Aorta (tissue), 5 donors: ENCODE data around the gene PRAMEF14. TPM values are rescaled to one million over a fixed set of nuclear protein-coding genes. Genes with fewer than 3 reads are reported as not detected.
"Not testable (repeated sequence)": the region's sequence is repeated elsewhere in the genome, so short reads cannot be mapped to it uniquely, and the experiment has no call there.

Experiments
- ATAC-seq: fragments of 200-7000 bp; cut with Tn5 transposase; one replicate; pipeline ENCODE4 v1.9.1; 2022; ENCODE audit warnings: moderate library complexity; ENCODE audit not compliant: low FRiP score
- DNase-seq, 2 donors: peaks; one replicate each; pipeline ENCODE4 v3.0.0-alpha.2; 2020
- H3K27ac ChIP-seq, 2 donors: one replicate each; pipeline ENCODE4 v1.5.1; 2013; ENCODE audit warnings: low read length in 2 of 2, mild to moderate bottlenecking in 2 of 2, moderate library complexity in 2 of 2, control low read depth in 1 of 2, inconsistent platforms in 1 of 2, low read depth in 1 of 2
- H3K27me3 ChIP-seq, 2 donors: one replicate each; pipeline ENCODE4 v1.6.1; 2013; ENCODE audit warnings: control low read depth in 1 of 2, low read length in 1 of 2, mild to moderate bottlenecking in 1 of 2, moderate library complexity in 1 of 2; ENCODE audit not compliant: insufficient read depth in 2 of 2, control insufficient read depth in 1 of 2
- H3K36me3 ChIP-seq, 2 donors: one replicate each; pipeline ENCODE4 v1.6.1; 2013; ENCODE audit warnings: control low read depth in 1 of 2, low read length in 1 of 2, mild to moderate bottlenecking in 1 of 2; ENCODE audit not compliant: insufficient read depth in 2 of 2, control insufficient read depth in 1 of 2
- H3K4me1 ChIP-seq, 2 donors: one replicate each; pipeline ENCODE4 v1.6.1; 2013; ENCODE audit warnings: low read length in 2 of 2, control low read depth in 1 of 2, mild to moderate bottlenecking in 1 of 2, moderate library complexity in 1 of 2; ENCODE audit not compliant: insufficient read depth in 2 of 2, control insufficient read depth in 1 of 2
- H3K4me3 ChIP-seq, 2 donors: one replicate each; pipeline ENCODE4 v1.5.1; 2013; ENCODE audit warnings: low read length in 2 of 2, control low read depth in 1 of 2, mild to moderate bottlenecking in 1 of 2
- H3K9me3 ChIP-seq: one replicate; pipeline ENCODE4 v1.6.1; 2013; ENCODE audit warnings: mild to moderate bottlenecking, low read length; ENCODE audit not compliant: control insufficient read depth
- WGBS, 2 donors: extraction: QIAGEN DNeasy Blood & Tissue Kit; methylation state at CpG; one replicate each; pipeline ENCODE4 v1.1.7; 2013; 5-methylcytosine and 5-hydroxymethylcytosine counted together
- intact Hi-C, 2 donors: fragments of 100-400 bp; cut with DNase I; formaldehyde crosslinking; loops; one replicate each; pipeline versions ENCODE4 v1.14.2 to v1.15.0; 2022
- long read RNA-seq, 2 donors: library from polyadenylated mRNA; unstranded; transcript quantifications; one replicate each; pipeline ENCODE4 v2.0.0, GENCODE V29; 2020 to 2021
- polyA plus RNA-seq, 2 donors: library from polyadenylated mRNA; stranded (reverse); fragments of 200-250 nt; gene quantifications; one replicate each; pipeline ENCODE4 v1.2.3, GENCODE V29; 2013
- total RNA-seq, 2 donors: library from RNA; stranded (reverse); fragmentation: NEBNext Ultra II Directional; extraction: Animal tissue kit (Norgen Biotek cat#: 25700); gene quantifications; one replicate each; pipeline ENCODE4 v1.2.1, GENCODE V29; 2021
- donor health status: healthy with polysubstance abuse.
- donor health status: Bipolar disorder and iron deficiency.
- donor health status: DM: no; HTN: no; CAD: no.
- donor health status: DM: no; HTN: no; CAD: no.
- donor health status: DM: yes; HTN: yes; CAD: no.

PRAMEF14 gene, protein sequence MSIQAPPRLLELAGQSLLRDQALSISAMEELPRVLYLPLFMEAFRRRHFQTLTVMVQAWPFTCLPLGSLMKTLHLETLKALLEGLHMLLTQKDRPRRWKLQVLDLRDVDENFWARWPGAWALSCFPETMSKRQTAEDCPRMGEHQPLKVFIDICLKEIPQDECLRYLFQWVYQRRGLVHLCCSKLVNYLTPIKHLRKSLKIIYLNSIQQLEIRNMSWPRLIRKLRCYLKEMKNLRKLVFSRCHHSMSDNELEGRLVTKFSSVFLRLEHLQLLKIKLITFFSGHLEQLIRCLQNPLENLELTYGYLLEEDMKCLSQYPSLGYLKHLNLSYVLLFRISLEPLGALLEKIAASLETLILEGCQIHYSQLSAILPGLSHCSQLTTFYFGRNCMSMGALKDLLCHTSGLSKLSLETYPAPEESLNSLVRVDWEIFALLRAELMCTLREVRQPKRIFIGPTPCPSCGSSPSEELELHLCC
- total RNA-seq (not detected), polyA plus RNA-seq (not detected)
- long read RNA-seq, donor 1: 0 reads
- long read RNA-seq, donor 2: 0 reads

GRCh38 chr1:13347034-13347433 is at the start of gene PRAMEF14:
Gene PRAMEF14 (minus strand): TSS chr1:13347134. CDS start chr1:13345314, 1,820 bp downstream.
- H3K9me3 ChIP-seq, intact Hi-C loops, ATAC-seq, H3K27ac ChIP-seq, H3K4me3 ChIP-seq, H3K27me3 ChIP-seq, H3K36me3 ChIP-seq, DNase-seq, H3K4me1 ChIP-seq: not testable (repeated sequence)
- WGBS, 2 donors: 69 to 74% methylated on average over 7 of the region's 7 CpGs

DNA sequence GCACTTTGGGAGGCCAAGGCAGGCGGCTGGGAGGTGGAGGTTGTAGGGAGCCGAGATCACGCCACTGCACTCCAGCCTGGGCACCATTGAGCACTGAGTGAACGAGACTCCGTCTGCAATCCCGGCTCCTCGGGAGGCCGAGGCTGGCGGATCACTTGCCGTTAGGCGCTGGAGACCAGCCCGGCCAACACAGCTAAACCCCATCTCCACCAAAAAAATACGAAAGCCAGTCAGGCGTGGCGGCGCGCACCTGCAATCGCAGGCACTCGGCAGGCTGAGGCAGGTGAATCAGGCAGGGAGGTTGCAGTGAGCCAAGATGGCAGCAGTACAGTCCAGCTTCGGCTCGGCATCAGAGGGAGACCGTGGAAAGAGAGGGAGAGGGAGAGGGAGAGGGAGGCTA is 48.4 kb upstream of the PRAMEF14 start:
- intact Hi-C loops: not testable (repeated sequence)
- WGBS, 2 donors: 94 to 95% methylated on average over 18 to 22 of the region's 22 CpGs

DNA sequence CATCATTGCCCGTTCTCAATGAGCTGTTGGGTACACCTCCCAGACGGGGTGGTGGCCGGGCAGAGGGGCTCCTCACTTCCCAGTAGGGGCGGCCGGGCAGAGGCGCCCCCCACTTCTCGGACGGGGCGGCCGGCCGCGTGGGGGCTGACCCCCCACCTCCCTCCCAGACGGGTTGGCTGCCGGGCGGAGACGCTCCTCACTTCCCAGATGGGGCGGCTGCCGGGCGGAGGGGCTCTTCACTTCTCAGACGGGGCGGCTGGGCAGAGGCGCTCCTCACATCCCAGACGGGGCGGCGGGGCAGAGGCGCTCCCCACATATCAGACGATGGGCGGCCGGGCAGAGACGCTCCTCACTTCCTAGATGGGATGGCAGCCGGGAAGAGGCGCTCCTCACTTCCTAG is 47.8 kb upstream of the PRAMEF14 start:
- DNase-seq, H3K27ac ChIP-seq, H3K27me3 ChIP-seq, ATAC-seq, H3K4me1 ChIP-seq, H3K9me3 ChIP-seq, intact Hi-C loops, H3K36me3 ChIP-seq, H3K4me3 ChIP-seq: not testable (repeated sequence)
- WGBS, 2 donors: 92 to 95% methylated on average over 31 to 32 of the region's 32 CpGs

More for the DNA sequence above, 48.4 kb upstream of the PRAMEF14 start:
- not testable (repeated sequence) for H3K27ac ChIP-seq, H3K27me3 ChIP-seq, H3K36me3 ChIP-seq, H3K4me1 ChIP-seq, H3K4me3 ChIP-seq, H3K9me3 ChIP-seq, ATAC-seq, DNase-seq

DNA sequence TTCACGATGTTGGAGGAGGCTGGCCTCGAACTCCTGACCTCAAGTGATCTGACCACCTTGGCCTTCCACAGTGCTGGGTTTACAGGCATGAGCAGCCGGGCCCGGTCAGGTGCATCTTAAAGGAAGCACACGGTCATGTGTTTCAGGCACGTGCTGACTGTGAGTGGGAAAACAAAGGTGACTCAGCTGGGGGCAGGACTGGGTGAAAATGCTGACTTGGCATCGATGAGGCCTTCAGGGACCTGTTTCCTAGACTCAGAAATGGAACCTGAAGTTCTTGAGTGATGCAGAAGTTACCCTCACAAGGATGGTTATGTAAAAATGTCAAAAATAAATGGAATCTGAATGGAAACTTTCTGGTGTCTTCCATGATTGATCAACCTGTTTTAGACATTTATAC is 46.1 kb upstream of the PRAMEF14 start:
- H3K27me3 ChIP-seq, H3K4me3 ChIP-seq, intact Hi-C loops, DNase-seq, H3K36me3 ChIP-seq, ATAC-seq, H3K27ac ChIP-seq, H3K9me3 ChIP-seq, H3K4me1 ChIP-seq: not testable (repeated sequence)
- WGBS, 2 donors: 70 to 79% methylated on average over 7 of the region's 7 CpGs

DNA sequence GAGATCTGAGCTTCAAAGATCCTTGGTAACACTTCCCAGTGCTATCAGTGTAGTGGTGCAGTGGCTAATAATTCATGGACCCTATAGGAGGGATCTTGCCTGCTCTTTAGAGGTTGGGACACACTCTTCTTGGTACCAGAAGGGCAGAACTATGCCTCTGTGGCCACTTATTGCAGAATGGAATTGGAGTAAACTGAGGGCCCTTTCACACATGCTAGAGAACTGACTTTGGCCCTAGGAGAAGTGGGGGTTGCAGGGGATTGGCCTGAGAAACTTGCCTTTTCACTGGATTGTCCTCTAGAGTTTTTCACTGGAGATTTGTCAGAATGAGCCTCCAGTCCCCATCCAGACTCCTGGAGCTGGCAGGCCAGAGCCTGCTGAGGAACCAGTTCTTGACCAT is 42.4 kb upstream of the PRAMEF14 start, which contains the start of gene PRAMEF17:
Gene PRAMEF17 (plus strand): TSS at position 301 of the 400 bp plus-strand sequence. CDS start 26 bp downstream, at position 327.
- H3K9me3 ChIP-seq, DNase-seq, H3K27me3 ChIP-seq, H3K36me3 ChIP-seq, H3K27ac ChIP-seq, H3K4me3 ChIP-seq, H3K4me1 ChIP-seq, intact Hi-C loops, ATAC-seq: not testable (repeated sequence)

DNA sequence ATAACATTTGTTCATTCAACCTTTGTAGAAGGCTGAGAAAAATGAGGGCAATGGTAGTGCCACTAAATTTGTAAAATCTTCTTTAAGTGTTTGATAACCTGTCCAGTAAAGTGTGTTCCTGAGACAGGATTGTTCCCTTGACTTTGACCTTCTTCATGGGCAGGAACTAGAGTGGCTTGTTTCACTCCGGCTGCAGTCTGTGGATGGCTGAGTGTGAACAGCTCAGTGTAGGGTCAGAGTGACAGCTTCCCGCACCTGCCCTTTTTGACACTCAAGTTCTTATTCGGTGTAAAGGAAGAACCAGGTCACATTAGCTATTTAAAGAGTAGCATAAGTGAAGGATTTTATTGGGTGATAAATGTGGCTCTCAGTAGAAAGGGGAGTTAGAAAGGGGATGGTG is 33.4 kb upstream of the PRAMEF14 start:
- H3K27ac ChIP-seq, DNase-seq, H3K36me3 ChIP-seq, intact Hi-C loops, H3K27me3 ChIP-seq, ATAC-seq, H3K9me3 ChIP-seq, H3K4me3 ChIP-seq, H3K4me1 ChIP-seq: not testable (repeated sequence)
- WGBS, 2 donors: 71 to 79% methylated on average over 3 of the region's 3 CpGs

GRCh38 chr1:13378983-13379382 is 32.0 kb upstream of the PRAMEF14 start:
- H3K27ac ChIP-seq, ATAC-seq, H3K27me3 ChIP-seq, H3K9me3 ChIP-seq, intact Hi-C loops, H3K36me3 ChIP-seq, DNase-seq, H3K4me1 ChIP-seq, H3K4me3 ChIP-seq: not testable (repeated sequence)
- 73 to 76% methylated on average over 3 of the region's 3 CpGs for WGBS, 2 donors

DNA sequence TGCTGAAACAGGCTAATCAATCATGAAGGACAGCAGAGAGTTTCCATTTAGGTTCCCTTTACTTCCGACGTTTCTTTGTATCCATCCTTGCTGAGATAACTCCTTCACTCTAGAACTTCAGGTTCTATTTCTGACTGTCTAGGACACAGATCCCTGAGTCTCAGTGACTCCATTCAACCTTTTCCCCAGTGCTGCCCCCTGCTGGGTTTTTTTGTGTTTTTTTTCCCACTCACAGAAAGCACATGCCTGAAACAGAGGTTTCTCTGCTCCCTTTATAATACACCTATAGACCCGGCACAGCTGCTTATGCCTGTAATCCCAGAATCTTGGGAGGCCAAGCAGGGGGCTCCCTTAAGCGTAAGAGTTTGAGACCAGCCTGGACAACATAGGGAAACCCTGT is 21.6 kb upstream of the PRAMEF14 start:
- DNase-seq, H3K9me3 ChIP-seq, intact Hi-C loops, H3K27ac ChIP-seq, H3K4me1 ChIP-seq, H3K36me3 ChIP-seq, ATAC-seq, H3K4me3 ChIP-seq, H3K27me3 ChIP-seq: not testable (repeated sequence)
- 67 to 68% methylated on average over 3 to 4 of the region's 4 CpGs for WGBS, 2 donors

DNA sequence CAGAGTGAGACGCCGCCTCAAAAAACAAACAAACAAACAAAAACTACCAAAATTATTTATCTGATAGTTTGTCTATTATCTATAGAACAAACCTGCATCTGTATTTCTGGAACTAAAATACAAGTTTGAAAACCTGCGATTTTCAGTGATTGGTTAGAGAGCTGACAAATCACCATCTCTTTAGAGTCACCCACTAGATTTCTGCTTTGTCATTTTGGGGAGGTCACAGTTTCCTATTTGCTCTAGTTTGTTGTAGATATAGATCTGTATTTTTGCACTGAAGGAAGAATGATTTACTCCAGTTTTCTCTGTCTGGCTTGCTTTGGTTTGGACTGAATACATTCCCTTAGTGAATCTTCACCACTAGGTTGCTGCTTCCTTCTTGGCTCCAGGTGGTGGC is 19.6 kb upstream of the PRAMEF14 start:
- H3K27ac ChIP-seq, DNase-seq, H3K36me3 ChIP-seq, intact Hi-C loops, ATAC-seq, H3K4me3 ChIP-seq, H3K9me3 ChIP-seq, H3K4me1 ChIP-seq, H3K27me3 ChIP-seq: not testable (repeated sequence)
- WGBS, 2 donors: 84 to 93% methylated on average over 3 of the region's 3 CpGs
